Common myeloid progenitor, CD34-positive (primary cell): ENCODE results near the gene KIFAP3.

Experiments
- CTCF ChIA-PET: fragments of 350-600 bp; sonication (Branson Sonifier 250); formaldehyde crosslinking; loops from one replicate; lab custom pipeline; 2021; ENCODE audit warnings: antibody characterized with exemption; lab: Charles Lee
- POLR2A ChIA-PET: fragments of 350-600 bp; sonication (Branson Sonifier 250); formaldehyde crosslinking; loops from one replicate; lab custom pipeline; 2021; ENCODE audit warnings: antibody characterized with exemption; lab: Charles Lee
- DNase-seq, 3 donors: peaks; one replicate each; pipeline versions ENCODE4 v3.0.0 to v3.0.0-alpha.2; 2013
- H3K27ac ChIP-seq, 2 experiments: 1 replicate in 1 of 2; 2 replicates in 1 of 2; pipeline ENCODE4 v1.7.0; 2013; ENCODE audit warnings: inconsistent platforms in 2 of 2, low read length in 2 of 2, mild to moderate bottlenecking in 2 of 2, low read depth in 1 of 2, moderate library complexity in 1 of 2; ENCODE audit not compliant: severe bottlenecking in 2 of 2, insufficient read depth in 1 of 2, poor library complexity in 1 of 2
- H3K27me3 ChIP-seq, 5 experiments: replicated peaks in 2 of 5; 1 replicate in 3 of 5; 2 replicates in 2 of 5; pipeline versions ENCODE4 v1.6.1 to v1.7.0; 2013; ENCODE audit warnings: low read length in 4 of 5, mild to moderate bottlenecking in 2 of 5, moderate library complexity in 2 of 5, inconsistent platforms in 1 of 5; ENCODE audit not compliant: insufficient read depth in 5 of 5, control insufficient read depth in 4 of 5
- H3K36me3 ChIP-seq, 4 experiments: 1 replicate in 2 of 4; 2 replicates in 2 of 4; pipeline versions ENCODE4 v1.6.1 to v1.7.0; 2013; ENCODE audit warnings: low read length in 3 of 4, control low read depth in 1 of 4, mild to moderate bottlenecking in 1 of 4; ENCODE audit not compliant: control insufficient read depth in 4 of 4, insufficient read depth in 4 of 4
- H3K4me1 ChIP-seq, 4 experiments: 1 replicate in 3 of 4; 2 replicates in 1 of 4; pipeline versions ENCODE4 v1.6.1 to v1.7.1; 2013; ENCODE audit warnings: low read length in 3 of 4, mild to moderate bottlenecking in 3 of 4, control low read depth in 1 of 4, inconsistent platforms in 1 of 4, moderate library complexity in 1 of 4; ENCODE audit not compliant: control insufficient read depth in 4 of 4, insufficient read depth in 4 of 4; ENCODE audit errors: control extremely low read depth in 1 of 4
- H3K4me3 ChIP-seq, 7 experiments: 1 replicate in 4 of 7; 2 replicates in 3 of 7; pipeline versions ENCODE4 v1.5.1 to v1.7.0; 2013; ENCODE audit warnings: mild to moderate bottlenecking in 7 of 7, low read length in 6 of 7, moderate library complexity in 6 of 7, inconsistent platforms in 2 of 7, low read depth in 2 of 7, control low read depth in 1 of 7; ENCODE audit not compliant: insufficient read depth in 4 of 7, control insufficient read depth in 1 of 7; ENCODE audit errors: extremely low read depth in 1 of 7
- H3K9me3 ChIP-seq, 5 experiments: 1 replicate in 4 of 5; 2 replicates in 1 of 5; pipeline versions ENCODE4 v1.6.1 to v1.7.1; 2013; ENCODE audit warnings: low read length in 4 of 5, mild to moderate bottlenecking in 2 of 5, inconsistent platforms in 1 of 5, low read depth in 1 of 5, moderate library complexity in 1 of 5; ENCODE audit not compliant: control insufficient read depth in 4 of 5, insufficient read depth in 2 of 5; ENCODE audit errors: control extremely low read depth in 1 of 5
- WGBS: methylation state at CpG from one replicate; pipeline ENCODE4 v1.1.5; 2013; ENCODE audit not compliant: insufficient coverage; 5-methylcytosine and 5-hydroxymethylcytosine counted together

Gene KIFAP3

DNA sequence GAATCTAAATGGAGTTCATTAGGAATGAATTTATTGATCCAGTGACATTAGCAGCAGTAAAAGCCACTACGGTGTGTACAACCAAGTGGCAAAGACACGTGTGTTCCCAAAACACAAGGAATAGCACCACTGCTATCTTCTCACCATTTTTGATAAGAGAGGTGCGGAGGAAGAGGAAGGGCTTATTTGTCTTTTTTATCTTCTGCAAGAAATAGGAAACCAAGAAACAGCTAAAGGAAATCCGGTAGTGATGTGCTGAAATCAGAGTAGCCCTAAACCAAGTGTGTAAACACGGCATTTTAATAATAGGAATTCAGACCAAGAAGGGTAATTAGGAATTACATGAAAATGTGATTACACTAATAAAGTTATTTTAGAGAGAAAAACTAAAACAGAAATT lies 171.7 kb downstream of the KIFAP3 start:
- Histone ChIP-seq H3K4me3 (no peak overlapping the region), H3K27ac (no peak overlapping the region), H3K9me3 (no peaks in the 10 kb centered on the region), H3K27me3 (no peaks in the 10 kb centered on the region), H3K36me3 (no peaks in the 10 kb centered on the region), H3K4me1 (peaks cover 10 to 17% (median 12%) of the 10 kb centered on the region in 4 experiments)
- POLR2A ChIA-PET, result interaction anchor here (1.0 kb wide), 1 partner anchor 9 kb away, joined by 4 read pairs; the partner anchor contains the start of gene SCYL3
- no peak for DNase-seq
- CTCF ChIA-PET, result interaction anchor here (0.8 to 1.4 kb wide), 3 partner anchors 10 to 17 kb away, joined by 3 read pairs; no protein-coding TSS in a partner anchor
- 0% methylated on average over 1 of the region's 5 CpGs for WGBS

DNA sequence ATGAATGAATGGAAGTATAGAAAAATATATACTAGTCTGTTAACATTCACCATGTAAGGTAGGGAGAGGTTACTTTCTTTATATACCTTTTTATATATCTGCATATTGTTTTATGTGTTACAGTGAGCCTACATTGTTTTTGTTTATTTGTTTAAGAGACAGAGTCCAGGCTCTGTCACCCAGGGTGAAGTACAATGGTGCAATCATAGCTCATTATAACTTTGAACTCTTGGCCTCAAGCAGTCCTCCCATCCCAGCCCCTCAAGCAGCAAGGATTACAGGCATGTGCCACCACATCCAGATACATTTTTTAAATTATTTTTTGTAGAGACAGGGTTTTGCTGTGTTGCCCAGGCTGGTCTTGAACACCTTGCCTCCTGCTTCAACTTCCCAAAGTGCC lies 173.4 kb downstream of the KIFAP3 start:
- no peaks in the 10 kb centered on the region for H3K9me3 ChIP-seq
- peaks cover 10 to 17% (median 12%) of the 10 kb centered on the region in 4 experiments for H3K4me1 ChIP-seq
- H3K27me3 ChIP-seq, result no peaks in the 10 kb centered on the region
- ChIA-PET CTCF (interaction anchor here (1.4 kb wide), 1 partner anchor 10 kb away, joined by 3 read pairs; no protein-coding TSS in a partner anchor), POLR2A (no interaction called here)
- no peak overlapping the region for H3K27ac ChIP-seq
- H3K36me3 ChIP-seq, result no peaks in the 10 kb centered on the region
- DNase-seq, result no peak
- no peak overlapping the region for H3K4me3 ChIP-seq

DNA sequence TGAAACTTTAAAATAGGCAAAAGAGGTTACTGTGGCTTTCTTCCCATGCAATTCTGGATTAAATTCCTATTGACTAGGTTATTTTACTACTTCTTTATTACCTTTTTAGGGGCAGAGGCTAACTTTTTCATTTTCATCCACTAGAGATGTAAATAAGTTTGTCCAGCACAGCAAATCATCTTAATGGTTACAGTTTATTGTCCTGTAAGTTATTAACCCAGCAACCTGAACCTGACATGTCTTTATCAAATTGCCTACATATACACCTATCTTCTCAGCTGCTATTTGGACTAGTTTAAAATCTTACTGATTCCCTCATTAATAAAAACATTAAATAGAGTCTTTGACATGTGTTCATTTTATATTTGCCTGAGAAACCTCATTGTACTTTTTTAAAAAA lies 173.9 kb downstream of the KIFAP3 start:
- CTCF ChIA-PET, result no interaction called here
- H3K36me3 ChIP-seq, result no peaks in the 10 kb centered on the region
- H3K27me3 ChIP-seq, result no peaks in the 10 kb centered on the region
- H3K4me3 ChIP-seq, result no peak overlapping the region
- H3K27ac ChIP-seq, result no peak overlapping the region
- POLR2A ChIA-PET, result no interaction called here
- no peaks in the 10 kb centered on the region for H3K9me3 ChIP-seq
- H3K4me1 ChIP-seq, result peaks cover 10 to 17% (median 14%) of the 10 kb centered on the region in 4 experiments
- DNase-seq, result no peak

DNA sequence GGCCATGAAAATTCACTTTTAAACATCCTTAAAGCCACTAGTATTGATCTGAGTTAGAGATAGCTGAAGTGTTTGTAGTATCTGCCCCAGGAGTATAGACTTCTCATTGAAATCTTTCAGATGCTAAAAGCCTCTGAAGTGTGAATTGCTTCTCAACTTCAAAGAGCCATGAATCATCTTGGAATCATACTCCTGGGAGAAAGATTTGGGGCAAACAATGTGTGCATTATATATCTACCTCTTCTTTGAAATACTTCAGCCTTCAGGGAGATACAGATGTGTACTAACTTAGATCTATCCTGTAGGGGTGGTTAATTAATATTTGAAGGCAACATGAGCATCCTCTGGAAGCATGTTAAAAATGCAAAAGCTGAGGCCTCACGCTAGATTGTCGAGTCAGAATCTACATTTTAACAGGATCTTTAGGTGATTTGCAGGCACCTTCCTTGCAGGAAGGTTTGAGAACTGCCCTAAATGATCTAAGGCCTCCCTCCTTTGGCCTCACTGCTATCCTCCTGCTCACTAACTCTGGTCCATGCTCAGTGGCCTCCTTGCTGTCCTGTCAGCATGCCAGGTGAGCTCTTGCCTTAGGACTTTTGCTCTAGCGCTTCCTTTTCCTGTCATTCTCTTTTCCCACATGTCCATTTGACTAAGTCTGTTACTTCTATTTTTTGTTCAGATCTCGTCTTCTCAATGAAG lies 174.8 kb downstream of the KIFAP3 start:
- POLR2A ChIA-PET, result no interaction called here
- no peaks in the 10 kb centered on the region for H3K9me3 ChIP-seq
- no peak for DNase-seq
- no peaks in the 10 kb centered on the region for H3K27me3 ChIP-seq
- WGBS, result 73% methylated on average over 4 of the region's 4 CpGs
- CTCF ChIA-PET, result interaction anchor here (2.5 kb wide), 1 partner anchor 8 kb away, joined by 9 read pairs; no protein-coding TSS in a partner anchor
- H3K4me1 ChIP-seq, result peaks cover 10 to 17% (median 15%) of the 10 kb centered on the region in 4 experiments
- H3K4me3 ChIP-seq, result no peak overlapping the region
- H3K27ac ChIP-seq, result no peak overlapping the region
- H3K36me3 ChIP-seq, result no peaks in the 10 kb centered on the region

DNA sequence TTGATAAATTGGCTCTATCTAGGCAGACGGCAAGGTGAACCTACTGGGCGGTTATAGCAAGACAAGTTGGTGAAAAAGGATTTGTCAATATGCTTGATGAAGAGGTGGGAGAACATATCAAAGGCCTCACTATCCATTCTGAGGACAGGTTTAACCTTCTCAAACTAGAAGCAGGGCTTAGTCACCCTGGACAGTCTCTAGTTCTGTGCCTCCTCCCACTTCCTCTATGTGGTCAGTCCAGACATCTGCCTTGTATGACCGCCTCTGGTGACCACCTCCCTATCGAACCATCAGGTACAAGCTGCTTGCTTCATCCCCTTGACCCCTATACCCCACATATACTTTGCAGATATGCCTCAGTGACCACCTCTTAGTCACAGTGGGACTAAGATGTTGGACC lies 178.5 kb downstream of the KIFAP3 start:
- ChIA-PET POLR2A (no interaction called here), CTCF (interaction anchor here (1.2 kb wide), 1 partner anchor 14 kb away, joined by 3 read pairs; no protein-coding TSS in a partner anchor)
- peaks cover 23 to 31% (median 24%) of the 10 kb centered on the region in 4 experiments for H3K4me1 ChIP-seq
- no peaks in the 10 kb centered on the region for H3K27me3 ChIP-seq
- no peaks in the 10 kb centered on the region for H3K9me3 ChIP-seq
- DNase-seq, result no peak
- H3K4me3 ChIP-seq, result no peak overlapping the region
- WGBS, result 83% methylated on average over 1 of the region's 4 CpGs
- H3K27ac ChIP-seq, result no peak overlapping the region
- H3K36me3 ChIP-seq, result no peaks in the 10 kb centered on the region

DNA sequence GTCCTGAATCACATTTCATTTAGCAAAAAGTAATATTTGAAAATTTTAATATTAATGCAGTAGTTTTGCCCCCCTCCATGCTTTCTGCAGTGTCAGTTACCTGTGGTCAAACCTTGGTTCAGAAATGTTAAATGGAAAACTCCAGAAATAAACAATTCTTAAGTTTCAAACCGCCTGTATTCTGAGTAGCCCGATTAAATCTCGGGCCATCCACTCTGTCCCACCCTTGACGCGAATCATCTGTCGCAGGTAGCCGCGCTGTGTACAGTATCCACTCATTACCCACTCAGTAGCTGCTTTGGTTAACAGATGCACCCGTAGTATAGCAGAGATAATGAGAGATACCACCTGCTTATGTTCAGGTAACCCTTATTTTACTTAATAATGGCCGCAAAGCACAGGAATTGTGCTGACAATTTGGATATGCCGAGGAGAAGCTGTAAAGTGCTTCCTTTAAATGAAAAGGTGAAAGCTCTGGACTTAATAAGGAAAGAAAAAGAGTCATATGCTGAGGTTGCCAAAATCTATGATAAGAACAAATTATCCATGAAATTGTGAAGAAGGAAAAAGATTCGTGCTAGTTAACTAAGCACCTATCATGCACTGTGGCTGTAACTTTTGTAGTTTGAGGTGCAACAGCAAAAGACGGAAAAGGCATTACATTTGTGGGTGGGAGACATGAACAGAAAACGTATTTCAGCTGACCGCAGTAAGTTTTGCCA lies 179.9 kb downstream of the KIFAP3 start:
- ChIA-PET POLR2A (interaction anchor here (0.6 to 1.7 kb wide), 2 partner anchors 8 to 139 kb away, joined by 3 to 4 read pairs; no protein-coding TSS in a partner anchor), CTCF (interaction anchor here (1.1 to 1.4 kb wide), 2 partner anchors 13 to 34 kb away, joined by 3 to 4 read pairs; no protein-coding TSS in a partner anchor)
- Histone ChIP-seq H3K9me3 (no peaks in the 10 kb centered on the region), H3K36me3 (no peaks in the 10 kb centered on the region), H3K27me3 (no peaks in the 10 kb centered on the region), H3K4me1 (peaks cover 27 to 34% (median 32%) of the 10 kb centered on the region in 4 experiments), H3K27ac (peak overlapping the region; percentile 100), H3K4me3 (peak overlapping the region; percentile 77 to 95 (median 91))
- DNase-seq, result no peak
- 44% methylated on average over 14 of the region's 15 CpGs for WGBS
